HG03045 (cell line): Measurements from ENCODE around the gene CBLC.
A peak's percentile ranks its signal among the peaks of the same experiment; 100 is the strongest.
"Not testable (repeated sequence)": the region's sequence is repeated elsewhere in the genome, so short reads cannot be mapped to it uniquely, and the experiment has no call there.

ENCODE experiments used
- ATAC-seq: cut with Tn5 transposase; IDR thresholded peaks from one replicate; pipeline ENCODE4 v1.9.1; 2021; ENCODE audit warnings: mild to moderate bottlenecking, moderate library complexity; ENCODE audit not compliant: unreplicated experiment

The CBLC gene

DNA sequence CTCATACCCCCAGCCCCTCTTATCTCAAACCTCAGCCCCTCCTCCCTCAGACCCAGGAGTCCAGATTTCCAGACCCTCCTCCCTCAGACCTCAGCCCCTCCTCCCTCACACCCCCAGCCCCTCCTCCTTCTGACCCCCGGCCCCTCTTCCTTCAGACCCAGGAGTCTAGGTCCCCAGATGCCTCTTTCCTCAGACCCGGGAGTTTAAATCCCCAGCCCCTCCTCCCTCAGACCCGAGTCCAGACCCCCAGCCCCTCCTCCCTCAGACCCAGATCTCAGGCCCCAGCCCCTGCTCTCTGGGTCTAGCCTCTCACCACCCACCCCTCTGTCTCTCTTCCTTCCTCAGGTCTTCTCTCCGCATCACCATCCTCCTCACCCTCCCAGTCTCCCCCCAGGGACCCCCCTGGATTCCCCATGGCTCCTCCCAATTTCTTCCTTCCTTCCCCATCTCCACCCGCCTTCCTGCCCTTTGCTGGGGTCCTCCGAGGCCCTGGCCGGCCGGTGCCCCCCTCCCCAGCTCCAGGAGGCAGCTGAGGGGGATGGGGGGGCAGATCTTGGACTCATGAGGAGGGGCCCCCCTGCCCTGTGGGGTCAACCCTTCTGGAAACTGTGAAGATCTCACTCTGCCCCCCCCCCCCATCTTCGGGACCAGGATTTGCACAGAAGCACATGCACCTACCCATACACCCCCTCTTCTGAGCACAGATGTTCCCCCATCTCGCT, 18.4 kb upstream of the CBLC start:
- ATAC-seq, result no peak

DNA sequence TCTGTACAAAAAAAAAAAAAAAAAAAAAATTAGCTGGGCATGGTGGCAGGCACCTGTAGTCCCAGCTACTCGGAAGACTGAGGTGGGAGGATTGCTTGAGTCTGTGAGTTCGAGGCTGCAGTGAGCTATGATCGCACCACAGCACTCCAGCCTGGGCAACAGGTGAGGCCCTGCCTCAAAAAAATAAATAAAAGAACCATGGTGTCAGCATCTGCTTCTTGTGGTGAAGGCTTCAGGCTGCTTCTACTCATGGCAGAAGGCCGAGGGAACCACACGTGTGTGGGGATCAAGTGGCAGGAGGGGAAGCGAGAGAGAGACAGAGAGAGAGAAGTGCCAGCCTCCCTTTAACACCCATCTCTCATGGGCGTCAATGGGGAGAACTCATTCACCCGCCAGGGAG, 15.7 kb upstream of the CBLC start:
- no peak for ATAC-seq

DNA sequence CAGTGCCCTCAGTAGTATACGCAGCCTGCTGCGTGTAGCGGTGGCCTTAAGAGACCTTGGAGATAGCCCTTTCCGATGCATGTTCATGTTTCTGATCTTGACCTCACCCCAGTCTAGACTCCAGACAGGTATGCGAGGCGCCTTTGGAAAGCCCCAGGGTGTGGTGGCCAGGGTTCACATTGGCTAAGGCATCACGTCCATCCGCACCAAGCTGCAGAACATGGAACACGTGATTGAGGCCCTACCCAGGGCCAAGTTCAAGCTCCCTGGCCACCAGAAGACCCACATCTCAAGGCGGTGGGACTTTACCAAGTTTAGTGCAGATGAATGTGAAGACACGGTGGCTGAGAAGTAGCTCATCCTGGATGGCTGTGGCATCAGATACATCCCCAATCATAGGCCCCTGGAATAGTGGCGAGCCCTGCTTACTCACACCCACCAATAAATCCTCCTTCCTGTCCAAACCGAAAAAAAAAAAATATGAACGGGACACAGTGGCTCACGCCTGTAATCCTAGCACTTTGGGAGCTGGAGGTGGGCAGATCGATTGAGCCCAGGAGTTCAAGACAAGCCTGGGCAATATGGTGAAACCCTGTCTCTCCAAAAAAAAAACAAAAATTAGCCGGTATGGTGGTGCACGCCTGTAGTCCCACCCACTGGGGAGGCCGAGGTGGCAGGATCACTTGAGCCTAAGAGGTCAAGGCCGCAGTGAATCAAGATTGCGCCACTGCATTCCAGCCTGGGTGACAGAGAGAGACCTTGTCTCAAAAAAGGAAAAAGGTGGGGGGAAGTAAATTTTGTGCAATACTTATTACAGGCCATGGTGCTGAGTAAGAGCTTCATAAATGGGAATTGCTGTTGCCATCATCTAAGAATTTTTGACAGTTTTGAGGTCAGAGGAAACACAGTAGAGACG, 12.4 kb upstream of the CBLC start:
- no peak for ATAC-seq

DNA sequence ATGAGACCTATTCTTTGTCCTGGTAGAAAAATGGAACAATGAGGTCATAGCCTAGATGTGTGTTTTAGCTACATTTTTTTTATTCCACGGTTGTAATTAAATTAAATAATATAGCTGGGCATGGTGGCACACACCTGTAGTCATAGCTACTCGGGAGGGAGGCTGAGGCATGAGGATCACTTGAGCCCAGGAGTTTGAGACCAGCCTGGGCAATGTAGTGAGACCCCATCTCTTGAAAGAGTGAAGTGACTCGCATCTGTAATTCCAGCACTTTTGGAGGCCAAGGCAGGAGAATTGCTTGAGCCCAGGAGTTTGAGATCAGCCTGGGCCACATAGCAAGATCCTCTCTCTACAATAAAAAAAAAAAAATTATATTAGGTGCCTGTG, 11.7 kb upstream of the CBLC start:
- ATAC-seq, result no peak

DNA sequence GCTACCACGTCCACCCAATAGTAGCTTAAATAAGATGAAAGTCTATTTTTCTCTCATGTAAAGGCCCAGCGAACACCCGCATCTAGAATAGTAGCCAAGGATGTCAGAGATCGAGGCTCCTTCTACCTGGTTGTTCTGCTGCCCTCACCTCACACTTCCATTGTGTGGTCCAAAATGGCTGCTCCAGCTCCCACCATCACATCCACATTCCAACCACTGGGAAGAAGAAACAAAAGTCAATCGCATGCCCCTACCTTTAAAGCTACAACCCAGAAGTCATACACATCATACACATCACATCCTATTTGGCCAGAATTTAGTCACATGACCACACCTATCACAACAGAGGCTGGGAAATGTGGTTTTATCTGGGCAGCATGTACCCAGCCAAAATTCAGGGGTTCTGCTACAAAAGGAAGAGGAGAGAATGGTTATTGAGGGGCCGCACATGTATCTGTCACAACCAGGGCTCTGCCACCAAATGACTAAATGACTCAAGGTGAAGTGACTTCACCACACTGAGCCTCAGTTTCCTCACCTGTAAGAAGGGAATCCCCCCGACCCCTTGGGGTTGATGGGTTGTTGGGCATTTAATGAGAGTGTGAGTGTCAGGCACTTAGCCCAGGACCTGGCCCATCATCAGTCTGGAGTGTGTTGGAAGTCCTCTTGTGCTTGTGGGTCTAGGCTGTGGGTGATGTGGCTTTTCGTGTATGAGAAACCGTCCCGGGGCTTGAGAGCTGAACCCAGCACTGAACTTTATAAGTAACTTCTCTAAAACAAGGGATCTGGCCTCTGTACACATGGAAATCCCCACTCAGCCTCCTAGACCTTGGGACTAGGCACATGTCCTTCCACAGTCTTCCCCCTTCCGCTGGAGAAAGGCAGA, 10.2 kb upstream of the CBLC start:
- ATAC-seq, result no peak

DNA sequence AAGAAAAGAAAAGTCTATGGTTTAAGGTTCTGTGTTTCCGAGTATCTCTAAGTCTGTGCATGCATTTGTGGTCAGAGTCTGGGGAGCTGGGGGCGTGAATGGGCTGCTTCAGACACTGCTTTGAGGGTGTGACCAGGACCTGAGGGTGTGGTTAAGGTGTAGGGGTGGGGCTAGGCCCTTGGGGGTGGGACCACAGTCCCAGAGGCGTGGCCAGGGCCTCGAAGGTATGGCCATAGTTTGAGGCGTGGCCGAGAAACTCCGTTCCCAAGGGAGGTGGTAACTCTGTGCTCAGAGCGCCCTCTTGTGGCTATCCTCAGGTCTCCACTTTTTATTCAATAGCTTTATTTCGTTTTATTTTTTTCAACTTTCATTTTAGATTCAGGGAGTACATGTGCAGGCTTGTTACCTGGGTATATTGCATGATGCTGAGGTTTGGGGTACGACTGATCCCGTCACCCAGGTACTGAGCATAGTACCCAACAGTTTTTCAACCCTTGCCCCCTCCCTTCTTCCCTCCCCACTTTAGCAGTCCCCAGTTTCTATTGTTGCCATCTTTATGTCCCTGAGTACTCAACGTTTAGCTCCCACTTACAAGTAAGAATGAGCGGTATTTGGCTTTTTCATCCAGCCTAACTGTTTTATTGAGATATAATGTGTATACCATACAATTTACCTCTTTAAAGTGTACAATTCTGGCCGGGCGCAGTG, 7.0 kb upstream of the CBLC start:
- ATAC-seq, result peak; percentile 90

DNA sequence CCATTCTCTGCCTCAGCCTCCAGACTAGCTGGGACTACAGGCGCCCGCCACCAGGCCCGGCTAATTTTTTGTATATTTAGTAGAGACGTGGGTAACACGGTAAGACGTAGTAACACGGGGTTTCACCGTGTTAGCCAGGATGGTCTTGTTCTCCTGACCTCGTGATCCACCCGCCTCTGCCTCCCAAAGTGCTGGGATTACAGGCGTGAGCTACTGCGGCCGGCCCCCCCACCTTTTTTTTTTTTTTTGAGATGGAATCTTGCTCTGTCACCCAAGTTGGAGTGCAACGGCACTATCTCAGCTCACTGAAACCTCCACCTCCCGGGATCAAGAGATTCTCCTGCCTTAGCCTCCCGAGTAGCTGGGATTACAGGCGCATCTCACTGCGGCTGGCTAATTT, 5.5 kb upstream of the CBLC start:
- ATAC-seq, result not testable (repeated sequence)

DNA sequence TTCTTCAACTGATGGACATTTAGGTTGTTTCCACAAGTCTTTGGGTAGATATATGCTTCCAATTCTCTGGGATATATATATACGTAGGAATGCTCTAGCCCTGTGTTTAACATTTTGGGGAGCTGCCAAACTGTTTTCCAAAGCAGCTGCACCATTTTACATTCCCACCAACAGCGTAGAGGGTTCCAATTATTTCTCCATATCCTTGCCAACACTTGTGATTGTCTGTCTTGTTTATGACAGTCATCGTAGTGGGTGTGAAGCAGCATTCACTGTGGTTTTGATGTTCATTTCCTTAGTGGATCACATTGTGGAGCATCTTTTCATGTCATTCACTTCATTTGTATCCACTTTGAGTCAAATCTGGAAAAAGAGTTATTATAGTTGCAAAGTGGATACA, 4.7 kb upstream of the CBLC start:
- no peak for ATAC-seq

DNA sequence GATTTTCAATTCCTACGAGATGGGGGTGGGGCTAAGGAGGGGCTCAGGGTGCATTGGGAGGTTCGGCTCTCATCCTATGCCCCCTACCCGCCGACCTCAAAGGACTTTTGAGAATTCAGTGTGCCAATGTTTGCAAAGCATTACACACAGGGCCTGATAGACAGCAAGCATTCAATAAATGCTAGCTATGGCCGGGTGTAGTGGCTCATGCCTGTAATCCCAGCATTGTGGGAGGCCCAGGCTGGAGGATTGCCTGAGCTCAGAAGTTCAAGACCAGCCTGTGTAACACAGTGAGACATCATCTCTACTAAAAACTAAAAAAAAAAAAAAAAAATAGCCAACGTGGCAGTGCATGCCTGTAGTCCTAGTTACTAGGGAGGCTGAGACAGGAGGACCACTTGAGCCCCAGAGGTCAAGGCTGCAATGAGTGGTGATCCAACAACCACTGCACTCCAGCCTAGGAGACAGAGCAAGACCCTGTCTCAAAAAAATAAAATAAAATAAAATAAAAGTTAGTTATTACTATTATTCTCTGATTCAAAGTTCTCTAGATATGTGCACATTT, 1.9 kb upstream of the CBLC start:
- no peak for ATAC-seq

DNA sequence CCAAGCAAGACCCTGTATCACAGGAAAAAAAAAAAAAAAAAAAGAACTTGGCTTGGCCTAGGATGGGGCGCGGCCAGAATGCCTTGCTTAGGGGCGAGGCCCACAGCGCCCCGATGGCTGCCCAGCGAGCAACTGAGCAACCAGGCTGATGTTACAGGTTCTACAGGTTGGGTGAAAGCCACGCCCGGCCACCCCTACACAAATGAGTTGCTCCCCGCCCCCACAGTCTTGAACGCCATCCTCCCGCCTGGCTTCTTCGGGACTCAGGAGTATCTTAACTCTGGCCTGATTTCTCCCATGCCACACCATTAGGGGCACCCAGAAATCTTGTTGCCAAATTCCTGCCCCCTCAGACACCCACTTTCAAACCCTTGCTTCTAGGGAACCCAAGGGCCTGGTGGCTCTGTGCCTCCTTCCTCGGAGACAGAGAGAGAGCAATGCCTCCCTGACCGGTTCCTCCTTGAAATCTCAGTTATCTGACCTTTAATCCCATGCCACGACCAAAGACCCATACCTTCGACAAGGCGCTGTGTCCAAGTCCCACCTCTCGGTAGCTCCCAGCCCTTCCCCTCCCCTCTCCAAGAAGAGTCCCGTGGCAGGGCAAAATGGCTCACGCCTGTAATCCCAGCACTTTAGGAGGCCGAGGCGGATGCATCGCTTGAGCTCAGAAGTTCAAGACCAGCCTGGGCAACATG, 1.1 kb upstream of the CBLC start:
- no peak for ATAC-seq

DNA sequence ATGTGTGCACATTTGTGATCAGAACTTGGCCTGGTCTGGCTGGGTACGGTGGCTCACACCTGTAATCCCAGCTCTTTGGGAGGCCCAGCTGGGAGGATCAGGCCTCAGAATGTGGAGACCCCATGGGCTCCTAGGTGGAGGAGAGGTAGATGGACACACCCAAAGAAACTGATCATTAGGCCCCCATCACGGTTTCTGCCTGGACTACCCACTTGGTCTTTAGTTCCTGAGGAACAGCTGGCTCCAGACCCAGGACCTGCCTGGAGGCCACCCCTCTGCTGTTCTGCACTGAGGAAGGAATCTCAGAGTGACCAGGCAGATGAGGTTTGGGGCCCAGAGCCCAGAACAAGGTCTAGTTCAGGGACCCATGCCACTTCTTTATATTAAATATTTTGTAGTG, 1.5 kb downstream of the CBLC start:
- ATAC-seq, result no peak

DNA sequence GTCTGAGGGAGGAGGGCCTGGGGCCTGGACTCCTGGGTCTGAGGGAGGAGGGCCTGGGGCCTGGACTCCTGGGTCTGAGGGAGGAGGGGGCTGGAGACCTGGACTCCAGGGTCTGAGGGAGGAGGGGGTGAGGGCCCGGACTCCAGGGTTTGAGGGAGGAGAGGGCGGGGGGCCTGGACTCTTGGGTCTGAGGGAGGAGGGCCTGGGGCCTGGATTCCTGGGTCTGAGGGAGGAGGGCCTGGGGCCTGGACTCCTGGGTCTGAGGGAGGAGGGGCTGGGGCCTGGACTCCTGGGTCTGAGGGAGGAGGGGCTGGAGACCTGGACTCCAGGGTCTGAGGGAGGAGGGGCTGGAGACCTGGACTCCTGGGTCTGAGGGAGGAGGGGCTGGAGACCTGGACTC, 4.0 kb downstream of the CBLC start:
- not testable (repeated sequence) for ATAC-seq

DNA sequence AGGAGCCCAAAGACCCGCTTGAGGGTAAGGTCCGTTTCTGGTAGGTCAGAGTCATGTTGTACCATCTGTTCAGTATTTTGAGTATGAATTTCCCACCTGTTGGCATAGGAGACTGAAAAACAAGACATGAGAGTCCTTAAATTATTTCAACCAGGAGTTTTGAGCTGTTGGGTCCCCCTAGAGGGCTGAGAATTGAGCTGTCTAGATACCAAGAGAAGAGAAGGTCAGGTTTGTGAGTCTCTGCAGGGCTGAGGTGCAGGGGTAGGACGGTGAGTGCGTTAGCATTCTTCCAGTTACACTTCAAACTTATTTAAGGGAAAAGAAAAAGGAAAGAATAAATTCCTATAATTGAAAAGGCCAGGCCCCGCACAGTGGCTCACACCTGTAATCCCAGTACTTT, 5.0 kb downstream of the CBLC start:
- no peak for ATAC-seq

DNA sequence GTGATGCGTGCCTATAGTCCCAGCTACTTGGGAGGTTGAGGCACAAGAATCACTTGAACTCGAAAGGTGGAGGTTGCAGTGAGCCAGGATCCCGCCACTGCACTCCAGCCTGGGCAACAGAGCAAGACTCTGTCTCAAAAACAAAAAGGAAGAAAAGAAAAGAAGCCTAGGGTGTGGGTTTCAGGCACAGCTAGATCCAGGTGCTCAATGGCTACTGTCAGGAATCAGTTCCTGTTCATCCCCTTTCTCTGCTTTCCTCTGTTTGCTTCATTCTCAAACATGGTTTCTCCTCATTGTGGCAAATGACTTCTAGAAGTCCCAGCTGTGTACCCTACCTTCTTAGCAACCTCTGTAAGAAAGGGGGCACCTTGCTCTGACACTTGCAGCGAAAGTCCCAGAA, 5.9 kb downstream of the CBLC start:
- no peak for ATAC-seq

DNA sequence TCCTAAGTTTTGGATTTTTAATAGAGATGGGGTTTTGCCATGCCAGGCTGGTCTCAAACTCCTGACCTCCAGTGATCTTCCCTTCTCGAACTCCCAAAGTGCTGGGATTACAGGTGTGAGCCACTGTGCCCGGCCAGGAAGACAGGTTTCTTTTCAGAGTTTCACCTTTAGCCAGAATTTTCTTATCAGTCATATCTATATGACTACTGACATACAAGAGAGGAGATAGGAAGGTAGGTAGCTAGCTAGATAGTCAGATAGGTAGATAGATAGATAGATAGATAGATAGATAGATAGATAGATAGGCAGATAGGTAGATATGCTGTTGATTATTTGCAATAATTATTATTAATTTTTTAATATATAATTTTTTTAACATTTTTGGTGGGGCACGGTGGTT, 7.6 kb downstream of the CBLC start:
- no peak for ATAC-seq

DNA sequence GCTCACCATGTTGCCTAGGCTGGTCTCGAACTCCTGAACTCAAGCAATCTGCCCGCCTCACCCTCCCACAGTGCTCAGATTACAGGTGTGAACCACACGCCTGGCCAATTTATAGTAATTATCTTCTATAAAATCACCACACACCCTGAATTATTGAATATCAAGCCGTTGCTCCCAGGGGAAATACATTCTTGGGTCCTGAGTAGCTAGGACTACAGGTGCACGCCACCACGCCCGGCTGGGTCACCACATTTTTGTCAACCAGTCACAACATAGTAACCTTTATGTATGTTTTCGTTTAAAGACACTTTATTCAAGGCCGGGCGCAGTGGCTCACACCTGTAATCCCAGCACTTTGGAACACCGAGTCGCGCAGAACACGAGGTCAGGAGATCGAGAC, 8.3 kb downstream of the CBLC start:
- ATAC-seq, result no peak

DNA sequence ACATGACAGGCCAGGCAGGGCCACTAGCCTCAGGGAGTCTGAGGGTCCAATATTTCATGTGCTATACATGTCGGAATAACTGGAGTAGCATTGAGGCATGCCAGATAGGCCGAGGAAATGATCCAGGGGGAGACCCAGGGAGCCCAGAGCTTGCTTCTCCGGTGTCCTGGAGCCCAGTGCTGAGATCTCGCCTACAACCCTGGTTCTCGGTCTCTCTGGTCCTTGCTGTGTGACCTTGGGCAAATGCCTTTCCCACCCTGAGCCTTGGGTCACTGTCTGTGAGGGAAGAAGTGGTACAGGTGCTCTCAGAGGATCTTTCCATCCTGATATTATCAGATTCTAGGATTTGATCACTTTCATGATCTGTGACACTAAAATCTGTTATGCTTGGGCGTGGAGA, 11.3 kb downstream of the CBLC start:
- no peak for ATAC-seq

DNA sequence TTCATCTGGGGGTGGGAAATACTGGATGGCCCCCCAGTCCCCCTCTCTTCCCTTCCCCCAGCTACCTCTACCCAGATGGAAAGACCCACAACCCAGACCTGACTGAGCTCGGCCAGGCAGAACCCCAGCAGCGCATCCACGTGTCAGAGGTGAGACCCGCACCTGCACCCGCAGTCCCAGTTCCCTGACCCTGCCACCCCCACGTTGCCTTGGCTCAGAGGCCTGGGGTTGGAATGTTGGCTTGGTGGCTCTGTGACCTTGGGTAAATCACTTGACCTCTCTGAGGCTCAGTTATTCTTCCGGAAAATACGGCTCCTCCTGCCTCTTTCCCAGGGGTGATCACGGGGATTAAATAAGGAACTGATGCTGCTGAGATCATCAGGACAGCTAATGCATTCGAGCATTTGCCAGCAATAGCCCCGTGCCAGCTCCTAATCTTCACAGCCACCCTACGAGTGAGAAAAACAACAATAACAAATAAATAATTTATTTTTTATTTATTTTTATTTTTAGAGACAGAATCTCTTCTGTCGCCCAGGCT, 12.3 kb downstream of the CBLC start:
- ATAC-seq, result no peak

DNA sequence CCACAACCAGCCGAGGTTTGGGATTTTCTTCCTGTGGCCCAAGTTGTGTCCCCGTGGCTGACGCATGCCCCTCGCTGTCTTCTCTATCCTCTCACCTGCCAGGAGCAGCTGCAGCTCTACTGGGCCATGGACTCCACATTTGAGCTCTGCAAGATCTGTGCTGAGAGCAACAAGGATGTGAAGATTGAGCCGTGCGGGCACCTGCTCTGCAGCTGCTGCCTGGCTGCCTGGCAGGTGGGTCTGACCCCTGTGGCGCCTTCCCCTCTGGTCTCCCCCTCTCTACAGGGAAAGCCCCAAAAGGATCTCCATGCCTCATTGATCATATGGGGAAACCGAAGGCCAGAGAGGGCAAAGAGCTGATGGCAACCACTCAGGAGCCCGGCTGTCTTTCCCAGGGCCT, 14.6 kb downstream of the CBLC start:
- ATAC-seq, result no peak

DNA sequence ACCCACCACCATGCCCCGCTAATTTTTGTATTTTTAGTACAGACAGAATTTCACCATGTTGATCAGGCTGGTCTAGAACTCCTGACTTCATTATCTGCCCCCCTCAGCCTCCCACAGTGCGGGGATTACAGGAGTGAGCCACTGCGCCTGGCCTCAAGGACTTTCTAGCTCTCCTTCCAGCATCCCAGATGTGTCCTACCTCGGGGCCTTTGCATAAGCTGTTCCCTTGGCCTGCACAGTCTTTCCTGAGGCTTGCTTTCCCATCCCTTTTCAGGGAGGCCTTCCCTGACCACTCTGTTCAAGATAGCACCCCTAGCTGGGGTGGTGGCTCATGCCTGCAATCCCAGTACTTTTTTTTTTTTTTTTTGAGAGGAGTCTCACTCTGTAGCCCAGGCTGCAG, 16.9 kb downstream of the CBLC start:
- no peak for ATAC-seq
